Fibroblast of pulmonary artery (primary cell): ENCODE measurements around the gene GLI1.

Experiments
- DNase-seq: peaks from one replicate; pipeline ENCODE4 v3.0.0-alpha.2; 2010; ENCODE audit warnings: low read depth
- H3K4me3 ChIP-seq: replicated peaks from 2 replicates; pipeline ENCODE4 v1.5.1; 2011; ENCODE audit warnings: low read depth, mild to moderate bottlenecking, control low read depth, low read length, moderate library complexity
- TF ChIP-seq, protein P1 (sequence below): IDR thresholded peaks from 2 replicates; pipeline ENCODE4 v1.5.1; 2011; ENCODE audit warnings: mild to moderate bottlenecking, control low read depth, low read length, inconsistent platforms; ENCODE audit errors: missing control alignments

GLI1 gene

DNA sequence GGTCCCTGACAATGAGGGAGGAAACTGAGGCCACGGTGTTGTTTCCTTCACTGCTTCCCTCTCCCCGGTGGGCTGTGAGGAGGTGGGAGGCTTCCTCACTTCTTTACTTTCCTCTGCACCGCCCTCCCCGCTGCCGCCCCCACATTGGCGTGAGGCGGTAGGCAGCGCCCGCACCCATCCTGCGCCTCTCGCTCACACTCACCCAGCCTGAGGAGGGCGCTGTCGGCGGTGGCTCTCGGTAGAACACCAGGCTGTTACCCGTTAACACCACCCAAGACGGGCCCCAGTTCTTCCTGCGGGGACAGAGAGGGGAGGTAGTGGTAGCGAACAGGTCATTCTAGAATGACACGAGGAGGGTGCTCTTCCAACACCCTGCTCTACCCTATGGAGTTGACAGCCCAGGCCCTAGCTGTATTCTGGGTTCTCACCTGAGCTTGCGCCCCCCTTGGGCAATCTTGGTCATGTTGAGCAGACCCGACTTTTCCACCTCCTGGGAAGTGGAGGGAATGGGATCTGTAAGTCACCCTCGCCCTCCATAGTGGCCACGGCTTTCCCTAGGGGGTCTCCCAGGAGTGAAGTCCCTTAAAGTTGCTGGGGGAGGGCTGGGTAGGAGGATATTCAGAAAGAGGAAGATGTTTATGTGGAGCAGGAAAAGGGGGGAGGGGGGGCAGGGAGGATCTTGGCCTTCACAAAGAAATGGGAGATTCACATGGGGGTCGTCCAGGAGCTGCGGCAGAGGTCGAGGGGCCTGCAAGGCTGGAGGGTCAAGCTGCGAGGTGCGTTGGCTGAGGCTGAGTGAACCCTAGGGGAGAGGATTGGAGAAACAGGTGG is 16.8 kb downstream of the GLI1 start:
- TF ChIP-seq, protein P1, sequence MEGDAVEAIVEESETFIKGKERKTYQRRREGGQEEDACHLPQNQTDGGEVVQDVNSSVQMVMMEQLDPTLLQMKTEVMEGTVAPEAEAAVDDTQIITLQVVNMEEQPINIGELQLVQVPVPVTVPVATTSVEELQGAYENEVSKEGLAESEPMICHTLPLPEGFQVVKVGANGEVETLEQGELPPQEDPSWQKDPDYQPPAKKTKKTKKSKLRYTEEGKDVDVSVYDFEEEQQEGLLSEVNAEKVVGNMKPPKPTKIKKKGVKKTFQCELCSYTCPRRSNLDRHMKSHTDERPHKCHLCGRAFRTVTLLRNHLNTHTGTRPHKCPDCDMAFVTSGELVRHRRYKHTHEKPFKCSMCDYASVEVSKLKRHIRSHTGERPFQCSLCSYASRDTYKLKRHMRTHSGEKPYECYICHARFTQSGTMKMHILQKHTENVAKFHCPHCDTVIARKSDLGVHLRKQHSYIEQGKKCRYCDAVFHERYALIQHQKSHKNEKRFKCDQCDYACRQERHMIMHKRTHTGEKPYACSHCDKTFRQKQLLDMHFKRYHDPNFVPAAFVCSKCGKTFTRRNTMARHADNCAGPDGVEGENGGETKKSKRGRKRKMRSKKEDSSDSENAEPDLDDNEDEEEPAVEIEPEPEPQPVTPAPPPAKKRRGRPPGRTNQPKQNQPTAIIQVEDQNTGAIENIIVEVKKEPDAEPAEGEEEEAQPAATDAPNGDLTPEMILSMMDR = no peak
- H3K4me3 ChIP-seq = no peak overlapping the region
- DNase-seq = no peak

DNA sequence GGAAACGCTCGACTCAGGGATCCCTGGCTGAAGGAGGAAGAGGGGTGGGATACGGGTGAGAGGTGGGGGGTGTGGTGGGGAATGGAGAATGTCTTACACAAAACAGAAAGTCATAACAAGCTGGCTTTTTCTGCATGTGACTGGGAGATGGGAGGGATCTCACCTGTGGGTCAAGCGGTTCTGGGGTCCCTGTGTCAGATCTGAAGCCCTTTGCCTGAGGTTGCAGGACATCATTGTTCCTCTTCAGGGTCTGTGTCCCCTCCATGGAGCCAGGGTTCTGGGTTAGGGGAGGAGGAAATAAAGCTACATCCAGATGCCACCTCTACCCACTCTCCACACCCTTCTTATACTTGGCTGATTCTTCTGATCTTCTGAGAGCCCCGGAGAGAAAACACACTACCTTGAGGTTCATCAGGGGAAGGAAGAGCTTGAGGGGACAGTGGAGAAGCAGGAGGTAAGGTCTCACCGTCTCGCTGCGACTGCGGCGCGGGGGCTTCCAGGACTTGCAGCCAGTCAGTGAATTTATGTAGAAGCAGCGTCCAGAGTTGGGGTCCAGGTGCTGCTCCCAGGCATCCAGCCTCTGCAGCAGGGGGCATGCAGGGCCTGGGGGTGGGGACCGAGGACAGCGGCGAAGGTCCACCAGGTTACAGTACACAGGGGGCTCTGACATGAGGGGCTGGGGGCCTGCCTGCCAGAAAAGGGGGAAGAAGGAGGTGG is 17.6 kb downstream of the GLI1 start:
- TF ChIP-seq, protein P1 = no peak
- DNase-seq = no peak
- no peak overlapping the region for H3K4me3 ChIP-seq

- H3K4me3 ChIP-seq = no peak overlapping the region
- peak; percentile 82 for DNase-seq
- TF ChIP-seq, protein P1 = no peak
Observed at GRCh38 chr12:57477710-57478681, 18.4 kb downstream of the GLI1 start.

DNA sequence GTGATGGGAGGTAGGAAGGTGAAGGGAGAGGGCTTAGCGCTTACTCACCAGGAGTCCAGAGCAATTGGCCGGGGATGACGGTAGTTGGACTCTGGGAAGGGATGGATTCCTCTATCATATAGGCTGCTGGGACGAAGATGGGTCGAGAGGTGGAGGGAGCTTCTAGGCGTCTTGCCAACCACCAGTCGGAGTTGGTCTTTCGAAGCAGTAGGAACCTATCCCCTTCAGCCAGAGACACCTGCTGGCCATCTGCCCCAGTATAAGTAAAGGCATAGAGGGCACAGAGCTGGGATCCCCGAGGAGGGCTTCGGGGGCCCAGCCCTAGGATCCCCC is 19.4 kb downstream of the GLI1 start:
- DNase-seq = no peak
- TF ChIP-seq, protein P1 = no peak
- H3K4me3 ChIP-seq = no peak overlapping the region

DNA sequence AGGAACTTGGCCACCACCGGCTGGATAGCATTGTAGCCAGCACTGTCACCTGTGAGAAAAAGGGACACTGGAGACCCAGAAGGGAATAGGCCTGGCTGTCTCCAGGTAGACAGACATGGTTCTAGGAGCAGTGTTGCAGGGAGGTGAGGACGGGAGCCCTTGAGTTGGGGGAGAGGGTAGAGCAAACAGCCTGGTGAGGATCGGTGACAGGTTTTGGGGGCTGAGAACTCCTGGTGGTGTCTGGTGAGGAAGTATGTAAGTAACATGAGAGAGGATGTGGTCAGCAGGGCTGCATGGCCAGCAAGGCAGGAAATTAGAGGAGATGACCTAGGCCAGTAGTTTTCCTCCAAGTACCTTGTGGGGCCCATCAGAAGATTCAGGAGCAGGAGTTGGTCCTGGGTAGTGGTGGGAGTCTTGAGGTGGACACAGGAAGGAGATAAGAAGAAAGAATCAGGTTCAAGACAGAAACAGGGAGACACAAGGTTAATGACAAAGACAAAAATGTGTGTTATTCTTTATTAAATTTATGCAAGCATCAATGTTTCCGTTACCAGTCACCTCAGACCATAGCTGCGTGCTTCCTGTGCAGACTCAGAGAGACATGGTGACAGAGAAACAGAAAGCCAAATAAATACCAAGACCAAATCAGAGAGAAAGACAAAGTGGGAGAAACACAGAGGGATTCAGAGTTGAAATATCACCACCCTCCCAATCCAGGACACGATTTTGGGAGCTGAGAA is 20.0 kb downstream of the GLI1 start, which contains the start of gene ARHGAP9:
ARHGAP9 (minus strand) TSS at position 491 of the 740 bp plus-strand sequence; CDS start at position 31, 460 bp downstream.
- no peak within 1 kb of the TSS for H3K4me3 ChIP-seq
- TF ChIP-seq, protein P1 = no peak
- DNase-seq = no peak

- TF ChIP-seq, protein P1 = no peak
- no peak overlapping the region for H3K4me3 ChIP-seq
- no peak for DNase-seq
Observed at GRCh38 chr12:57481671-57482070, 22.1 kb downstream of the GLI1 start.
